Lower leg skin (tissue), 3 donors: ENCODE results near the gene SMAP1.

Source experiments
- POLR2A ChIP-seq, 2 donors: fragments of 450-650 bp; IDR thresholded peaks; one replicate each; pipeline ENCODE4 v1.6.1; 2016 to 2017; ENCODE audit warnings: antibody characterized with exemption in 2 of 2, mild to moderate bottlenecking in 1 of 2, moderate library complexity in 1 of 2
- TF ChIP-seq, protein P1 (sequence below), 3 donors: fragments of 450-650 bp; IDR thresholded peaks; one replicate each; pipeline ENCODE4 v1.5.1; 2016; ENCODE audit warnings: antibody characterized with exemption in 3 of 3, mild to moderate bottlenecking in 3 of 3, moderate library complexity in 2 of 3

DNA sequence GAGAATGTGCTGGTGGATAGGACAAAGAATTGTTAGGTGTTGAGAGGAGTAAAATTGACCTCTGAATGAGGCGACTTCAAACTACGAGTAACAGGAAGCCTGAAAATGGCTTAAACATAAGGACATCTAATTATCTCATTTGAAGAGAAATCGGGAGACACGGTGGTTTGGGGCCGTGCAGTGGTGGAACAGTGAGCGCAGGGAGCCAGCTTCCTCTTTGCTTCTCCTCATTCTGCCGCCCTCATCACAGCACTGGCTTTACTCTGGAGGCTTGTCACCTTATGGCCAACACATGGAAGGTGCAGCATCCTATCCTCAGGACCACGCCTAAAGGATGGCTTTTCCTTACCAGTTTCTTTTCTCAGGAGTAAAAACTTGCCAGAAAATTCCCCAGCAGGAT, 174.9 kb downstream of the SMAP1 start:
- TF ChIP-seq, protein P1, sequence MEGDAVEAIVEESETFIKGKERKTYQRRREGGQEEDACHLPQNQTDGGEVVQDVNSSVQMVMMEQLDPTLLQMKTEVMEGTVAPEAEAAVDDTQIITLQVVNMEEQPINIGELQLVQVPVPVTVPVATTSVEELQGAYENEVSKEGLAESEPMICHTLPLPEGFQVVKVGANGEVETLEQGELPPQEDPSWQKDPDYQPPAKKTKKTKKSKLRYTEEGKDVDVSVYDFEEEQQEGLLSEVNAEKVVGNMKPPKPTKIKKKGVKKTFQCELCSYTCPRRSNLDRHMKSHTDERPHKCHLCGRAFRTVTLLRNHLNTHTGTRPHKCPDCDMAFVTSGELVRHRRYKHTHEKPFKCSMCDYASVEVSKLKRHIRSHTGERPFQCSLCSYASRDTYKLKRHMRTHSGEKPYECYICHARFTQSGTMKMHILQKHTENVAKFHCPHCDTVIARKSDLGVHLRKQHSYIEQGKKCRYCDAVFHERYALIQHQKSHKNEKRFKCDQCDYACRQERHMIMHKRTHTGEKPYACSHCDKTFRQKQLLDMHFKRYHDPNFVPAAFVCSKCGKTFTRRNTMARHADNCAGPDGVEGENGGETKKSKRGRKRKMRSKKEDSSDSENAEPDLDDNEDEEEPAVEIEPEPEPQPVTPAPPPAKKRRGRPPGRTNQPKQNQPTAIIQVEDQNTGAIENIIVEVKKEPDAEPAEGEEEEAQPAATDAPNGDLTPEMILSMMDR (IDR thresholded peaks at IDR 0.05) = no peak
- no peak for TF ChIP-seq POLR2A (IDR thresholded peaks at IDR 0.05)
